HEK293 (cell line): Measurements from ENCODE around the gene MKNK2.

Experiments used
- CTCF ChIA-PET: fragments of 350-600 bp; formaldehyde crosslinking; extraction: SDS; loops from one replicate; lab custom pipeline; 2021; ENCODE audit warnings: antibody characterized with exemption; lab: Yijun Ruan, JAX
- POLR2A ChIA-PET: fragments of 300-600 bp; formaldehyde crosslinking; extraction: SDS; loops from one replicate; lab custom pipeline; 2020; ENCODE audit warnings: antibody characterized with exemption, inconsistent platforms; lab: Yijun Ruan, JAX
- H3K27ac ChIP-seq: fragments of 200-500 bp; sonication (Bioruptor generic); 2 replicates; pipeline ENCODE4 v1.5.1; 2014; ENCODE audit warnings: low read depth, low read length, control low read depth, inconsistent platforms; ENCODE audit errors: extremely low read depth
- H3K36me3 ChIP-seq, 2 experiments: fragments of 200-500 bp in 1 of 2; sonication (Bioruptor generic) in 1 of 2; 1 replicate in 1 of 2; 2 replicates in 1 of 2; pipeline ENCODE4 v1.5.1; 2014 to 2017; ENCODE audit warnings: inconsistent platforms in 2 of 2, low read length in 2 of 2; ENCODE audit not compliant: control insufficient read depth in 2 of 2, insufficient read depth in 1 of 2
- H3K4me1 ChIP-seq: fragments of 200-500 bp; sonication (Bioruptor generic); 2 replicates; pipeline ENCODE4 v1.5.1; 2014; ENCODE audit warnings: mild to moderate bottlenecking, low read length, inconsistent platforms; ENCODE audit not compliant: control insufficient read depth, insufficient read depth
- H3K4me3 ChIP-seq: 2 replicates; pipeline ENCODE4 v1.5.1; 2011; ENCODE audit warnings: low read depth, mild to moderate bottlenecking, control low read depth, low read length, moderate library complexity
- H3K9me3 ChIP-seq: fragments of 200-500 bp; sonication (Bioruptor generic); 2 replicates; pipeline ENCODE4 v1.5.1; 2014; ENCODE audit warnings: low read depth, low read length, inconsistent platforms; ENCODE audit not compliant: control insufficient read depth, insufficient read depth
- AEBP2 ChIP-seq: fragments of 450-650 bp; formaldehyde crosslinking; IDR thresholded peaks from 2 replicates; pipeline ENCODE4 v1.5.1; 2016; ENCODE audit warnings: missing biosample characterization, missing genetic modification characterization, borderline replicate concordance
- SCRT1 ChIP-seq: fragments of 450-650 bp; formaldehyde crosslinking; IDR thresholded peaks from 2 replicates; pipeline ENCODE4 v1.5.1; 2016; ENCODE audit warnings: missing biosample characterization, missing genetic modification characterization, borderline replicate concordance
- SCRT2 ChIP-seq: fragments of 450-650 bp; formaldehyde crosslinking; IDR thresholded peaks from 2 replicates; pipeline ENCODE4 v1.5.1; 2016; ENCODE audit warnings: missing biosample characterization, missing genetic modification characterization
- ZNF121 ChIP-seq: fragments of 450-650 bp; formaldehyde crosslinking; IDR thresholded peaks from 2 replicates; pipeline ENCODE4 v1.5.1; 2016; ENCODE audit warnings: missing biosample characterization, missing genetic modification characterization
- ZNF138 ChIP-seq: fragments of 450-650 bp; formaldehyde crosslinking; IDR thresholded peaks from 2 replicates; pipeline ENCODE4 v1.5.1; 2016; ENCODE audit warnings: missing biosample characterization, missing genetic modification characterization, borderline replicate concordance
- ZNF610 ChIP-seq: fragments of 450-650 bp; formaldehyde crosslinking; IDR thresholded peaks from 2 replicates; pipeline ENCODE4 v1.5.1; 2016; ENCODE audit warnings: missing biosample characterization, missing genetic modification characterization, borderline replicate concordance
- ZNF704 ChIP-seq: fragments of 450-650 bp; formaldehyde crosslinking; IDR thresholded peaks from 2 replicates; pipeline ENCODE4 v1.5.1; 2016; ENCODE audit warnings: missing biosample characterization, missing genetic modification characterization
- ZSCAN18 ChIP-seq: fragments of 450-650 bp; formaldehyde crosslinking; IDR thresholded peaks from 2 replicates; pipeline ENCODE4 v1.5.1; 2016; ENCODE audit warnings: missing biosample characterization, missing genetic modification characterization
- TF ChIP-seq, protein P1 (sequence below): fragments of 450-650 bp; formaldehyde crosslinking; IDR thresholded peaks from 2 replicates; pipeline ENCODE4 v1.5.1; 2016; ENCODE audit warnings: missing biosample characterization, missing genetic modification characterization
- TF ChIP-seq, protein P2 (sequence below): fragments of 450-650 bp; formaldehyde crosslinking; IDR thresholded peaks from 2 replicates; pipeline ENCODE4 v1.5.1; 2016; ENCODE audit warnings: missing biosample characterization, missing genetic modification characterization

MKNK2 gene

DNA sequence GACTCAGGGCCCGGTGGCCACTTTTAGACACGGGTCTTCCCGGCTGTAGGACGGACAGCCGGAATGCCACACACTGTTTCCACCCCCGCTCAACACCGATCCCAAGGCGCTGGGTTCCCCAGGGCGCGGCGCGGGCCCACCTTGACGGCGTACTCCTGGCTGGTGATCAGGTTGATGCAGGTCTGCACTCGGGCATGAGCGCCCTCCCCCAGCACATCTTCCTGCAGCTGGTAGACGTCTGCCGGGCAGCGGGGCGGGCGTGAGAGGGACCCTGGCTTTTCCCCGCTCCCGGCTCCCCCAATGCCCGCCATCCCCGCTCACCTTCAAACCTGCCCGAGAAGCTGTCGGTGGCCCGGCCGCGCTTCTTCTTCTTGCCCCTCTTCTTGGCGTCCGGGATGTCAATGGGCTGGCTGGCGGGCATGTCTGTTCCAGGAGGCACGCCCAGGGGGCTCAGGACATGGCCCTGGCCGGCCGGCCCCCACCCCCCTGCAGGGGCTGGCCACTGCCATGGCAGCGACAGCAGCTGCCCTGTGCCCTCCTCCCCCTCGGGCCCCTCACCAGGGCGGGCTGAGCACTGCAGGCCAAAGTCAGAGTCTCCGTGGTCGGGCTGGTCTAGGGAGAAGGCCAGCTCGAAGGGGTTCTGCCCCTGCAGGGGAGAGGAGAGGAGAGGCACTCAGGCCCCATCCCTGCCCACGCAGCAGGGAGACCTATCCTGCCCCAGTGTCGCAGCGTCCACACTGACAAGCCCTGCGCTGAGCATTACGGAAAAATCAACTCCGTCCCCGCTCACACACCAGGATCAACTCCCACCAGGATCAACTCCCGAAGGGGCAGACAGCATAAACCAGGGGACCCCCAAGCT lies 4.8 kb downstream of the MKNK2 start:
- CTCF ChIA-PET: interaction anchor here (0.5 kb wide), 1 partner anchor 18 kb away, joined by 4 read pairs; no protein-coding TSS in a partner anchor
- POLR2A ChIA-PET: interaction anchor here (0.6 kb wide), 1 partner anchor 20 kb away, joined by 3 read pairs; no protein-coding TSS in a partner anchor
- no peaks in the 10 kb centered on the region for H3K9me3 ChIP-seq
- peaks cover 0 to 67% of the 10 kb centered on the region in 2 experiments; a peak in 2 of 3 replicates for H3K36me3 ChIP-seq
- H3K4me1 ChIP-seq: peaks cover 11% of the 10 kb centered on the region
- no peak overlapping the region for H3K27ac ChIP-seq
- no peak overlapping the region for H3K4me3 ChIP-seq
- TF ChIP-seq, protein P1, sequence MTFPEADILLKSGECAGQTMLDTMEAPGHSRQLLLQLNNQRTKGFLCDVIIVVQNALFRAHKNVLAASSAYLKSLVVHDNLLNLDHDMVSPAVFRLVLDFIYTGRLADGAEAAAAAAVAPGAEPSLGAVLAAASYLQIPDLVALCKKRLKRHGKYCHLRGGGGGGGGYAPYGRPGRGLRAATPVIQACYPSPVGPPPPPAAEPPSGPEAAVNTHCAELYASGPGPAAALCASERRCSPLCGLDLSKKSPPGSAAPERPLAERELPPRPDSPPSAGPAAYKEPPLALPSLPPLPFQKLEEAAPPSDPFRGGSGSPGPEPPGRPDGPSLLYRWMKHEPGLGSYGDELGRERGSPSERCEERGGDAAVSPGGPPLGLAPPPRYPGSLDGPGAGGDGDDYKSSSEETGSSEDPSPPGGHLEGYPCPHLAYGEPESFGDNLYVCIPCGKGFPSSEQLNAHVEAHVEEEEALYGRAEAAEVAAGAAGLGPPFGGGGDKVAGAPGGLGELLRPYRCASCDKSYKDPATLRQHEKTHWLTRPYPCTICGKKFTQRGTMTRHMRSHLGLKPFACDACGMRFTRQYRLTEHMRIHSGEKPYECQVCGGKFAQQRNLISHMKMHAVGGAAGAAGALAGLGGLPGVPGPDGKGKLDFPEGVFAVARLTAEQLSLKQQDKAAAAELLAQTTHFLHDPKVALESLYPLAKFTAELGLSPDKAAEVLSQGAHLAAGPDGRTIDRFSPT: peak; percentile 16
- TF ChIP-seq, protein P2, sequence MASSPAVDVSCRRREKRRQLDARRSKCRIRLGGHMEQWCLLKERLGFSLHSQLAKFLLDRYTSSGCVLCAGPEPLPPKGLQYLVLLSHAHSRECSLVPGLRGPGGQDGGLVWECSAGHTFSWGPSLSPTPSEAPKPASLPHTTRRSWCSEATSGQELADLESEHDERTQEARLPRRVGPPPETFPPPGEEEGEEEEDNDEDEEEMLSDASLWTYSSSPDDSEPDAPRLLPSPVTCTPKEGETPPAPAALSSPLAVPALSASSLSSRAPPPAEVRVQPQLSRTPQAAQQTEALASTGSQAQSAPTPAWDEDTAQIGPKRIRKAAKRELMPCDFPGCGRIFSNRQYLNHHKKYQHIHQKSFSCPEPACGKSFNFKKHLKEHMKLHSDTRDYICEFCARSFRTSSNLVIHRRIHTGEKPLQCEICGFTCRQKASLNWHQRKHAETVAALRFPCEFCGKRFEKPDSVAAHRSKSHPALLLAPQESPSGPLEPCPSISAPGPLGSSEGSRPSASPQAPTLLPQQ: peak; percentile 53; the same call in 1 of the 2 replicates
- TF ChIP-seq ZSCAN18 (tag by site-specific recombination): no peak

DNA sequence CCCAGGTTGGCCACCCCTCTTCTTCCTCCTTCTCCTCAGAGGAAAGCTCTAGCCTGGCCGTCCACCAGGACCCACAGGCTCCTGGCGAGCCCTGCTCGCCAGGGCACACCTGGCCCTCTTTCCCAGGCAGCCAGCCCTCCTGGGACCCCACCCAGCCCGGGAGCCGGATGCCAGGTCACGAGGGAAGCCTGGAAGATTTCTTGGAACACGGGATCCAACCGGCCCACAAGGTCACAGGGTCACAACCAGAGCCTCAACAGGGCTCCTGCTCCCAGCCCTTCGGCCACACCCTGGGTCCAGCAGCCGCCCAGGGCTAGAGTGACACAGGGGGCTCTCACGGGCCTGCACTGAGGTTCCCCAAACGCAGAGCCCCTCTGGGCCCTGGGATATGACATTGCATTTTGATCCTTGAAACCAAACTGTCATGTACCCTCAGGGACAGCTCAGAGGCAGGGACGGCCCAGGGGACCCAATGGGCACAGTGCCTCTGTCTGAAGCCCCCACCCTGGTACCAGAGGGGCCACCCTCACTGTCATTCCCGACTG lies 5.5 kb downstream of the MKNK2 start:
- ChIA-PET POLR2A (no interaction called here), CTCF (no interaction called here)
- Histone ChIP-seq H3K36me3 (peaks cover 0 to 74% of the 10 kb centered on the region in 2 experiments; a peak in 2 of 3 replicates), H3K27ac (no peak overlapping the region), H3K4me1 (peaks cover 11% of the 10 kb centered on the region), H3K9me3 (no peaks in the 10 kb centered on the region), H3K4me3 (no peak overlapping the region)
- TF ChIP-seq ZNF704 (tag by site-specific recombination) (no peak), SCRT1 (no peak), ZNF121 (tag by site-specific recombination) (no peak), AEBP2 (tag by site-specific recombination) (no peak), ZNF610 (no peak), ZNF138 (tag by site-specific recombination) (no peak), SCRT2 (tag by site-specific recombination) (no peak)
